Uterus (tissue), 2 donors: ENCODE results near the gene POTEC.
"Not testable (repeated sequence)": the region's sequence is repeated elsewhere in the genome, so short reads cannot be mapped to it uniquely, and the experiment has no call there.

ENCODE experiments used
- CTCF ChIP-seq, 4 experiments: fragments of 200-600 bp in 2 of 4; fragments of 450-650 bp in 2 of 4; sonication (generic) in 2 of 4; IDR thresholded peaks; one replicate each; pipeline ENCODE4 v1.5.1; 2016 to 2019; ENCODE audit warnings: antibody characterized with exemption in 4 of 4, mild to moderate bottlenecking in 2 of 4, moderate library complexity in 1 of 4
- POLR2A ChIP-seq, 2 donors: fragments of 450-650 bp; IDR thresholded peaks; one replicate each; pipeline ENCODE4 v1.6.1; 2016; ENCODE audit warnings: antibody characterized with exemption in 2 of 2, mild to moderate bottlenecking in 1 of 2, moderate library complexity in 1 of 2

- TF ChIP-seq CTCF, POLR2A (IDR thresholded peaks at IDR 0.05): not testable (repeated sequence)
These were observed 32.7 kb downstream of the POTEC start for GRCh38 chr18:14510707-14511106.
